Spleen (tissue), 7 donors: Measurements from ENCODE around the gene RAMP3.

Experiments used
- POLR2A ChIP-seq, 3 donors: fragments of 450-650 bp; IDR thresholded peaks; one replicate each; pipeline ENCODE4 v1.5.1; 2017; ENCODE audit warnings: antibody characterized with exemption in 3 of 3, mild to moderate bottlenecking in 1 of 3
- POLR2AphosphoS5 ChIP-seq, 3 donors: sonication (generic); formaldehyde crosslinking; IDR thresholded peaks; one replicate each; pipeline ENCODE4 v1.5.1; 2017; ENCODE audit warnings: antibody characterized with exemption in 3 of 3
- TF ChIP-seq, protein P1 (sequence below), 11 experiments: fragments of 200-600 bp in 7 of 11; fragments of 450-650 bp in 4 of 11; sonication (generic) in 4 of 11; IDR thresholded peaks in 8 of 11; conservative IDR thresholded peaks in 3 of 11; 1 replicate in 7 of 11; 2 replicates in 4 of 11; pipeline versions ENCODE4 v1.4.0 to v1.8.0; 2016 to 2021; ENCODE audit warnings: antibody characterized with exemption in 11 of 11, inconsistent platforms in 4 of 11, mild to moderate bottlenecking in 1 of 11
- donor health status: DM: no; HTN: no; CAD: no; lungs with moderate emphysema.
- donor health status: DM: no; HTN: no; CAD: no.
- donor health status: DM: no; HTN: no; CAD: no.

DNA sequence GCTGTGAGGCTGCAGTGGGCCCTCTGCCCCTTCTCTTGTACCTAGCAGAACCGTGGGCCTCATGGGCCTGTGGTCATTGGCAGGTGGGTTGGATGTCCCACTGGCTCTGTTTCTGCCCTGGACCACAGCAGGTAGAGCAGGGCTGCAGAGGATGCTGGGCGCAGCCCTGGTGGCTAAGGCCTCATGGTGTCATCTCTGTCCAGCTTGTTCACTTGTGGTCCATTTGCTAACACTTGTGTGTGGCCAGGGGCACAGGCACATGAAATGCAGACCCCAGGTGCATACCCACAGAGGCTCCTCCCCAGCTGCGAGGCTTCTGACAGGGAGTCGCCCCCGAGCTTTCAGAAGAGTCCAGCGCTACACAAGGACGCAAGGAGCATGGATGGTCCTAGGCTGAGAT is 23.7 kb upstream of the RAMP3 start:
- TF ChIP-seq, protein P1, sequence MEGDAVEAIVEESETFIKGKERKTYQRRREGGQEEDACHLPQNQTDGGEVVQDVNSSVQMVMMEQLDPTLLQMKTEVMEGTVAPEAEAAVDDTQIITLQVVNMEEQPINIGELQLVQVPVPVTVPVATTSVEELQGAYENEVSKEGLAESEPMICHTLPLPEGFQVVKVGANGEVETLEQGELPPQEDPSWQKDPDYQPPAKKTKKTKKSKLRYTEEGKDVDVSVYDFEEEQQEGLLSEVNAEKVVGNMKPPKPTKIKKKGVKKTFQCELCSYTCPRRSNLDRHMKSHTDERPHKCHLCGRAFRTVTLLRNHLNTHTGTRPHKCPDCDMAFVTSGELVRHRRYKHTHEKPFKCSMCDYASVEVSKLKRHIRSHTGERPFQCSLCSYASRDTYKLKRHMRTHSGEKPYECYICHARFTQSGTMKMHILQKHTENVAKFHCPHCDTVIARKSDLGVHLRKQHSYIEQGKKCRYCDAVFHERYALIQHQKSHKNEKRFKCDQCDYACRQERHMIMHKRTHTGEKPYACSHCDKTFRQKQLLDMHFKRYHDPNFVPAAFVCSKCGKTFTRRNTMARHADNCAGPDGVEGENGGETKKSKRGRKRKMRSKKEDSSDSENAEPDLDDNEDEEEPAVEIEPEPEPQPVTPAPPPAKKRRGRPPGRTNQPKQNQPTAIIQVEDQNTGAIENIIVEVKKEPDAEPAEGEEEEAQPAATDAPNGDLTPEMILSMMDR (IDR thresholded peaks at IDR 0.05 in 8 of 11, conservative IDR thresholded peaks at IDR 0.05 in 3 of 11): no peak
- no peak for TF ChIP-seq POLR2A (IDR thresholded peaks at IDR 0.05)
- no peak for TF ChIP-seq POLR2AphosphoS5 (IDR thresholded peaks at IDR 0.05)
